IMR-90 (cell line): ENCODE data around the gene ESF1. TPM values are rescaled to one million over a fixed set of nuclear protein-coding genes. Genes with fewer than 3 reads are reported as not detected.

ENCODE experiments used
- ATAC-seq: fragments of 200-7000 bp; cut with Tn5 transposase; 2 replicates; pipeline ENCODE4 v1.9.1; 2020; ENCODE audit warnings: low read depth, mild to moderate bottlenecking, moderate library complexity
- BruUV-seq: library from RNA; stranded (reverse); fragments of 400-500 nt; replicated peaks from 2 replicates; lab custom pipeline; 2021; lab: Mats Ljungman, UMichigan
- CTCF ChIA-PET: fragments of 300-600 bp; formaldehyde crosslinking; extraction: SDS; loops from one replicate; lab custom pipeline; 2021; ENCODE audit warnings: antibody characterized with exemption; lab: Yijun Ruan, JAX
- POLR2A ChIA-PET: fragments of 300-600 bp; sonication (Branson Sonifier 250); formaldehyde crosslinking; loops from one replicate; lab custom pipeline; 2022; ENCODE audit warnings: antibody characterized with exemption; ENCODE audit not compliant: unreplicated experiment; lab: Charles Lee
- DNase-seq: peaks from one replicate; pipeline ENCODE4 v3.0.0; 2013
- H2AFZ ChIP-seq: replicated peaks from 2 replicates; pipeline ENCODE3; 2013; ENCODE audit warnings: low read length, mild to moderate bottlenecking; ENCODE audit not compliant: poor library complexity
- H2AK5ac ChIP-seq: 2 replicates; pipeline ENCODE4 v1.6.1; 2013; ENCODE audit warnings: low read depth, low read length, inconsistent platforms
- H2AK9ac ChIP-seq: replicated peaks from 2 replicates; pipeline ENCODE3; 2013; ENCODE audit warnings: mild to moderate bottlenecking, low read depth, low read length, moderate library complexity; ENCODE audit not compliant: poor library complexity
- H2BK120ac ChIP-seq: 2 replicates; pipeline ENCODE4 v1.6.1; 2013; ENCODE audit warnings: low read depth, low read length, inconsistent platforms
- H2BK15ac ChIP-seq: 3 replicates; pipeline ENCODE4 v1.6.1; 2013; ENCODE audit warnings: low read depth, low read length, inconsistent platforms
- H2BK20ac ChIP-seq: 2 replicates; pipeline ENCODE4 v1.6.1; 2013; ENCODE audit warnings: low read depth, mild to moderate bottlenecking, inconsistent platforms, low read length, moderate library complexity
- H2BK5ac ChIP-seq: 2 replicates; pipeline ENCODE4 v1.6.1; 2013; ENCODE audit warnings: mild to moderate bottlenecking, low read depth, low read length, inconsistent platforms; ENCODE audit not compliant: poor library complexity, severe bottlenecking
- H3K14ac ChIP-seq: replicated peaks from 2 replicates; pipeline ENCODE4 v1.6.1; 2013; ENCODE audit warnings: low read depth, low read length, inconsistent platforms
- H3K18ac ChIP-seq: 2 replicates; pipeline ENCODE4 v1.6.1; 2013; ENCODE audit warnings: low read depth, low read length, control low read depth
- H3K23ac ChIP-seq: 2 replicates; pipeline ENCODE4 v1.6.1; 2013; ENCODE audit warnings: low read depth, low read length, inconsistent platforms
- H3K27ac ChIP-seq: 2 replicates; pipeline ENCODE4 v1.5.1; 2013; ENCODE audit warnings: mild to moderate bottlenecking, control low read depth, low read length; ENCODE audit not compliant: insufficient read depth
- H3K27me3 ChIP-seq: 2 replicates; pipeline ENCODE4 v1.6.1; 2013; ENCODE audit warnings: low read length; ENCODE audit not compliant: control insufficient read depth, insufficient read depth
- H3K36me3 ChIP-seq: 2 replicates; pipeline ENCODE4 v1.6.1; 2013; ENCODE audit warnings: low read length, mixed read lengths; ENCODE audit not compliant: control insufficient read depth, insufficient read depth
- H3K4ac ChIP-seq: 2 replicates; pipeline ENCODE4 v1.6.1; 2013; ENCODE audit warnings: low read depth, low read length, inconsistent platforms
- H3K4me1 ChIP-seq: 2 replicates; pipeline ENCODE4 v1.6.1; 2013; ENCODE audit warnings: low read length, mixed read lengths; ENCODE audit not compliant: control insufficient read depth, insufficient read depth
- H3K4me2 ChIP-seq: 2 replicates; pipeline ENCODE4 v1.6.1; 2013; ENCODE audit warnings: low read depth, mild to moderate bottlenecking, control low read depth, low read length, moderate library complexity
- H3K4me3 ChIP-seq: 2 replicates; pipeline ENCODE4 v1.5.1; 2013; ENCODE audit warnings: low read depth, mild to moderate bottlenecking, control low read depth, low read length, moderate library complexity; ENCODE audit not compliant: insufficient read depth
- H3K56ac ChIP-seq: 2 replicates; pipeline ENCODE4 v1.6.1; 2013; ENCODE audit warnings: low read length, inconsistent platforms; ENCODE audit not compliant: insufficient read depth; ENCODE audit errors: extremely low read depth
- H3K79me1 ChIP-seq, 2 experiments: 2 replicates each; pipeline ENCODE4 v1.6.1; 2013; ENCODE audit warnings: low read length in 2 of 2, inconsistent platforms in 1 of 2, low read depth in 1 of 2
- H3K9ac ChIP-seq: 2 replicates; pipeline ENCODE4 v1.6.1; 2013; ENCODE audit warnings: low read depth, low read length, control low read depth
- H3K9me1 ChIP-seq: 2 replicates; pipeline ENCODE4 v1.6.1; 2013; ENCODE audit warnings: low read length, inconsistent platforms; ENCODE audit not compliant: insufficient read depth
- H3K9me3 ChIP-seq: 2 replicates; pipeline ENCODE4 v1.6.1; 2013; ENCODE audit warnings: low read length; ENCODE audit not compliant: control insufficient read depth, insufficient read depth
- H4K20me1 ChIP-seq: 2 replicates; pipeline ENCODE4 v1.6.1; 2013; ENCODE audit warnings: low read length, inconsistent platforms; ENCODE audit not compliant: insufficient read depth
- H4K5ac ChIP-seq: 2 replicates; pipeline ENCODE4 v1.6.1; 2013; ENCODE audit warnings: mild to moderate bottlenecking, low read depth, low read length, control low read depth
- H4K8ac ChIP-seq, 2 experiments: 2 replicates each; pipeline ENCODE4 v1.6.1; 2013; ENCODE audit warnings: low read depth in 2 of 2, low read length in 2 of 2, control low read depth in 1 of 2, inconsistent platforms in 1 of 2
- H4K91ac ChIP-seq: 2 replicates; pipeline ENCODE4 v1.6.1; 2013; ENCODE audit warnings: low read depth, low read length, inconsistent platforms; ENCODE audit not compliant: insufficient read depth
- BHLHE40 ChIP-seq: fragments of 150-350 bp; IDR thresholded peaks from 2 replicates; pipeline ENCODE4 v1.6.1; 2016; ENCODE audit warnings: mild to moderate bottlenecking, low read depth, low read length
- CEBPB ChIP-seq: IDR thresholded peaks from 2 replicates; pipeline ENCODE4 v1.6.1; 2012; ENCODE audit warnings: low read depth, low read length, improper control_type of control experiment
- CHD1 ChIP-seq: IDR thresholded peaks from 2 replicates; pipeline ENCODE4 v1.6.1; 2012; ENCODE audit warnings: low read depth, low read length, improper control_type of control experiment
- FOS ChIP-seq: fragments of 150-350 bp; IDR thresholded peaks from 2 replicates; pipeline ENCODE4 v1.6.1; 2016; ENCODE audit warnings: low read depth, low read length
- MAFK ChIP-seq: IDR thresholded peaks from 2 replicates; pipeline ENCODE4 v1.6.1; 2012; ENCODE audit warnings: low read depth, low read length, improper control_type of control experiment
- MAZ ChIP-seq: IDR thresholded peaks from 2 replicates; pipeline ENCODE4 v1.6.1; 2012; ENCODE audit warnings: low read depth, mild to moderate bottlenecking, low read length, improper control_type of control experiment, moderate library complexity, borderline replicate concordance
- MXI1 ChIP-seq: IDR thresholded peaks from 2 replicates; pipeline ENCODE4 v1.6.1; 2012; ENCODE audit warnings: low read depth, mild to moderate bottlenecking, low read length, moderate library complexity, borderline replicate concordance
- NFE2L2 ChIP-seq: fragments of 150-350 bp; IDR thresholded peaks from 2 replicates; pipeline ENCODE4 v1.6.1; 2016; ENCODE audit warnings: low read depth, mild to moderate bottlenecking, low read length
- POLR2A ChIP-seq: IDR thresholded peaks from 2 replicates; pipeline ENCODE4 v1.6.1; 2012; ENCODE audit warnings: mild to moderate bottlenecking, low read depth, low read length
- RAD21 ChIP-seq: IDR thresholded peaks from 2 replicates; pipeline ENCODE4 v1.6.1; 2012; ENCODE audit warnings: low read length, improper control_type of control experiment
- RCOR1 ChIP-seq: IDR thresholded peaks from 2 replicates; pipeline ENCODE4 v1.6.1; 2012; ENCODE audit warnings: mild to moderate bottlenecking, low read length, improper control_type of control experiment; ENCODE audit not compliant: insufficient replicate concordance
- RFX5 ChIP-seq: IDR thresholded peaks from 2 replicates; pipeline ENCODE4 v1.8.0; 2012; ENCODE audit warnings: low read depth, mild to moderate bottlenecking, low read length, moderate library complexity
- SMC3 ChIP-seq: fragments of 150-350 bp; IDR thresholded peaks from 2 replicates; pipeline ENCODE4 v1.6.1; 2016; ENCODE audit warnings: low read depth, mild to moderate bottlenecking, antibody characterized with exemption, low read length, moderate library complexity
- WGBS, 2 experiments: methylation state at CpG; one replicate each; pipeline versions ENCODE4 v1.1.5 to v1.1.7; 2013; ENCODE audit warnings: missing lambda C conversion rate in 2 of 2; ENCODE audit not compliant: insufficient read length in 1 of 2; ENCODE audit errors: extremely low coverage in 2 of 2; 5-methylcytosine and 5-hydroxymethylcytosine counted together
- dilution Hi-C: fragments of 300-500 bp; cut with HindIII; formaldehyde crosslinking; loops from one replicate; pipeline ENCODE4 v1.14.3; 2018; ENCODE audit warnings: low sequenced_read_pairs; ENCODE audit not compliant: unreplicated experiment
- in situ Hi-C: fragments of 300-500 bp; cut with MboI; formaldehyde crosslinking; loops from 3 replicates; pipeline ENCODE4 v1.14.3; 2019; ENCODE audit warnings: low sequenced_read_pairs, inconsistent platforms, mixed read lengths
- intact Hi-C: fragments of 100-400 bp; cut with micrococcal nuclease; formaldehyde crosslinking; loops from 2 replicates; pipeline ENCODE4 v1.10.0; 2022
- polyA plus RNA-seq, 3 experiments: library from polyadenylated mRNA; depleted of rRNA; stranded (reverse); fragments of >200 nt; gene quantifications; 2 replicates each; pipeline ENCODE4 v1.2.3, GENCODE V29; 2012; ENCODE audit warnings: low replicate concordance in 1 of 3
- total RNA-seq: library from RNA; depleted of rRNA; stranded (reverse); fragments of >200 nt; gene quantifications from 2 replicates; pipeline ENCODE4 v1.2.3, GENCODE V29; 2012
- TF ChIP-seq, protein P1 (sequence below): conservative IDR thresholded peaks from 2 replicates; pipeline ENCODE4 v1.5.1; 2012; ENCODE audit warnings: mild to moderate bottlenecking, low read depth, low read length, improper control_type of control experiment
- TF ChIP-seq, protein P2 (sequence below): fragments of 150-350 bp; IDR thresholded peaks from 2 replicates; pipeline ENCODE4 v1.6.1; 2016; ENCODE audit warnings: low read depth, mild to moderate bottlenecking, low read length, moderate library complexity, borderline replicate concordance
- TF ChIP-seq, protein P3 (sequence below): fragments of 150-350 bp; IDR thresholded peaks from 2 replicates; pipeline ENCODE4 v1.6.1; 2017; ENCODE audit warnings: mild to moderate bottlenecking, antibody characterized with exemption, low read length, low read depth

The ESF1 gene
- total and polyA plus RNA-seq, 2 of the 4 experiments (the other 2 are of a cell fraction), result 2.6 to 2.7 TPM

DNA sequence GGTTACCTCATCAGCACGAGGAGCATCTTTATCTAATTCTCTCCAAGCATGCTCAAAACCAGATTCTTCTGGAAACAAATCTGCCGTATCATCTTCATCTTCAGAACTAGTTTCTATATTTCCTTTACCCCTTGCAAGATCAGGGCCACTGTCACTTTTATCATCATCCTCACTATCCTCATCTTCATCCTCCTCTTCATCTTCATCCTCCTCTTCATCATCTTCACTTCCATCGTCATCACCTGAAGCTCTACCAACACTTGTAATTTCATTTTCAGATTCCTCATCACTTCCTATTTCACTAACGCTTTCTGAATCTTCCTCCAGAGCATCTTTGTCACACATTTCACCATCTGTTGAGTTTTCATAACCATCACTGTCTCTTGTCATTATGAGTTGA lies 8.9 kb downstream of the ESF1 start:
- H2AK9ac ChIP-seq, result no peak overlapping the region
- DNase-seq (no peak), ATAC-seq (no peak)
- in situ Hi-C loops (no loop called here), dilution Hi-C loops (no loop called here), intact Hi-C loops (loop anchor here (2.0 to 10.0 kb wide), 2 partner anchors 43 to 321 kb away; no protein-coding TSS in a partner anchor)
- no peak overlapping the region for H2BK5ac ChIP-seq
- H4K91ac ChIP-seq, result no peak overlapping the region
- H4K5ac ChIP-seq, result no peak overlapping the region
- H2AFZ ChIP-seq, result no peak overlapping the region
- no peaks in the 10 kb centered on the region for H4K20me1 ChIP-seq
- POLR2A ChIA-PET, result interaction anchor here (1.1 kb wide), 1 partner anchor 9 kb away, joined by 13 read pairs; the partner anchor contains the start of genes ESF1 and NDUFAF5
- H3K9me3 ChIP-seq, result no peaks in the 10 kb centered on the region
- H2AK5ac ChIP-seq, result no peak overlapping the region
- no peak overlapping the region for H2BK120ac ChIP-seq
- H4K8ac ChIP-seq, result no peak overlapping the region
- no peaks in the 10 kb centered on the region for H3K4me1 ChIP-seq
- no peak overlapping the region for H3K4me2 ChIP-seq
- no peaks in the 10 kb centered on the region for H3K9me1 ChIP-seq
- TF ChIP-seq, protein P1, sequence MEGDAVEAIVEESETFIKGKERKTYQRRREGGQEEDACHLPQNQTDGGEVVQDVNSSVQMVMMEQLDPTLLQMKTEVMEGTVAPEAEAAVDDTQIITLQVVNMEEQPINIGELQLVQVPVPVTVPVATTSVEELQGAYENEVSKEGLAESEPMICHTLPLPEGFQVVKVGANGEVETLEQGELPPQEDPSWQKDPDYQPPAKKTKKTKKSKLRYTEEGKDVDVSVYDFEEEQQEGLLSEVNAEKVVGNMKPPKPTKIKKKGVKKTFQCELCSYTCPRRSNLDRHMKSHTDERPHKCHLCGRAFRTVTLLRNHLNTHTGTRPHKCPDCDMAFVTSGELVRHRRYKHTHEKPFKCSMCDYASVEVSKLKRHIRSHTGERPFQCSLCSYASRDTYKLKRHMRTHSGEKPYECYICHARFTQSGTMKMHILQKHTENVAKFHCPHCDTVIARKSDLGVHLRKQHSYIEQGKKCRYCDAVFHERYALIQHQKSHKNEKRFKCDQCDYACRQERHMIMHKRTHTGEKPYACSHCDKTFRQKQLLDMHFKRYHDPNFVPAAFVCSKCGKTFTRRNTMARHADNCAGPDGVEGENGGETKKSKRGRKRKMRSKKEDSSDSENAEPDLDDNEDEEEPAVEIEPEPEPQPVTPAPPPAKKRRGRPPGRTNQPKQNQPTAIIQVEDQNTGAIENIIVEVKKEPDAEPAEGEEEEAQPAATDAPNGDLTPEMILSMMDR, result no peak
- TF ChIP-seq POLR2A (no peak), RFX5 (no peak), RCOR1 (no peak), NFE2L2 (no peak), FOS (no peak), MAZ (no peak), CEBPB (no peak), CHD1 (no peak), SMC3 (no peak), RAD21 (no peak), BHLHE40 (no peak), MAFK (no peak), MXI1 (no peak)
- TF ChIP-seq, protein P2, sequence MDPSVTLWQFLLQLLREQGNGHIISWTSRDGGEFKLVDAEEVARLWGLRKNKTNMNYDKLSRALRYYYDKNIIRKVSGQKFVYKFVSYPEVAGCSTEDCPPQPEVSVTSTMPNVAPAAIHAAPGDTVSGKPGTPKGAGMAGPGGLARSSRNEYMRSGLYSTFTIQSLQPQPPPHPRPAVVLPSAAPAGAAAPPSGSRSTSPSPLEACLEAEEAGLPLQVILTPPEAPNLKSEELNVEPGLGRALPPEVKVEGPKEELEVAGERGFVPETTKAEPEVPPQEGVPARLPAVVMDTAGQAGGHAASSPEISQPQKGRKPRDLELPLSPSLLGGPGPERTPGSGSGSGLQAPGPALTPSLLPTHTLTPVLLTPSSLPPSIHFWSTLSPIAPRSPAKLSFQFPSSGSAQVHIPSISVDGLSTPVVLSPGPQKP, result no peak
- TF ChIP-seq, protein P3, sequence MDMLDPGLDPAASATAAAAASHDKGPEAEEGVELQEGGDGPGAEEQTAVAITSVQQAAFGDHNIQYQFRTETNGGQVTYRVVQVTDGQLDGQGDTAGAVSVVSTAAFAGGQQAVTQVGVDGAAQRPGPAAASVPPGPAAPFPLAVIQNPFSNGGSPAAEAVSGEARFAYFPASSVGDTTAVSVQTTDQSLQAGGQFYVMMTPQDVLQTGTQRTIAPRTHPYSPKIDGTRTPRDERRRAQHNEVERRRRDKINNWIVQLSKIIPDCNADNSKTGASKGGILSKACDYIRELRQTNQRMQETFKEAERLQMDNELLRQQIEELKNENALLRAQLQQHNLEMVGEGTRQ, result no peak
- 90 to 100% methylated on average over 1 to 3 of the region's 4 CpGs for WGBS, 2 experiments
- no peak overlapping the region for H3K14ac ChIP-seq
- H3K56ac ChIP-seq, result no peak overlapping the region
- no peak overlapping the region for H3K4me3 ChIP-seq
- H3K27me3 ChIP-seq, result no peaks in the 10 kb centered on the region
- no peak overlapping the region for H3K9ac ChIP-seq
- peaks cover 3 to 10% of the 10 kb centered on the region in 2 experiments; a peak in 2 of 4 replicates for H3K79me1 ChIP-seq
- CTCF ChIA-PET, result no interaction called here
- no peak overlapping the region for H3K18ac ChIP-seq
- H2BK20ac ChIP-seq, result no peak overlapping the region
- BruUV-seq, result no TSS peak
- H3K27ac ChIP-seq, result no peak overlapping the region
- H2BK15ac ChIP-seq, result no peak overlapping the region
- H3K23ac ChIP-seq, result no peak overlapping the region
- H3K36me3 ChIP-seq, result peaks cover 16% of the 10 kb centered on the region
- no peak overlapping the region for H3K4ac ChIP-seq
